PC-3 (cell line): Measurements from ENCODE around the gene HLA-DRA.
"Not testable (repeated sequence)": the region's sequence is repeated elsewhere in the genome, so short reads cannot be mapped to it uniquely, and the experiment has no call there.

ENCODE experiments used
- CTCF ChIP-seq: fragments of 300-600 bp; sonication (generic); conservative IDR thresholded peaks from 2 replicates; pipeline ENCODE4 v1.5.1; 2017; ENCODE audit warnings: antibody characterized with exemption, low read depth, mild to moderate bottlenecking, low read length
- EZH2 ChIP-seq: fragments of 300-600 bp; sonication (generic); IDR thresholded peaks from one replicate; pipeline ENCODE4 v1.6.1; 2017; ENCODE audit warnings: antibody characterized with exemption, mild to moderate bottlenecking, low read length; ENCODE audit not compliant: unreplicated experiment
- EZH2phosphoT487 ChIP-seq: fragments of 300-600 bp; sonication (generic); IDR thresholded peaks from 2 replicates; pipeline ENCODE4 v1.6.1; 2018; ENCODE audit warnings: mild to moderate bottlenecking, antibody characterized with exemption, low read length, borderline replicate concordance

GRCh38 chr6:32473376-32474348 lies 34.0 kb downstream of the HLA-DRA start:
- not testable (repeated sequence) for TF ChIP-seq EZH2, CTCF, EZH2phosphoT487
